HG02981 (cell line): Measurements from ENCODE around the gene TAF11L2.
"Not testable (repeated sequence)": the region's sequence is repeated elsewhere in the genome, so short reads cannot be mapped to it uniquely, and the experiment has no call there.

Experiments
- ATAC-seq: cut with Tn5 transposase; IDR thresholded peaks from one replicate; pipeline ENCODE4 v1.9.1; 2021; ENCODE audit warnings: mild to moderate bottlenecking, moderate library complexity; ENCODE audit not compliant: unreplicated experiment

Gene TAF11L2

GRCh38 chr5:17524935-17525334 lies 26.9 kb downstream of the TAF11L2 start, which contains the start of gene TAF11L5:
TAF11L5 (plus strand) TSS chr5:17525235.
- ATAC-seq: not testable (repeated sequence)

GRCh38 chr5:17526504-17526903 lies 28.5 kb downstream of the TAF11L2 start:
- not testable (repeated sequence) for ATAC-seq

GRCh38 chr5:17528369-17528768 lies 30.3 kb downstream of the TAF11L2 start, which contains the start of gene TAF11L6:
TAF11L6 (plus strand) TSS chr5:17528669.
- ATAC-seq: not testable (repeated sequence)
